WTC11 (cell line): ENCODE measurements around the gene ZNF678. TPM values are rescaled to one million over a fixed set of nuclear protein-coding genes. Genes with fewer than 3 reads are reported as not detected.

Source experiments
- ATAC-seq: fragments of 200-7000 bp; cut with Tn5 transposase; 2 replicates; pipeline ENCODE4 v1.10.0; 2021; ENCODE audit warnings: mild to moderate bottlenecking, moderate library complexity
- CTCF ChIA-PET: fragments of 300-600 bp; sonication (Branson Sonifier 250); formaldehyde crosslinking; loops from one replicate; lab custom pipeline; 2021; ENCODE audit warnings: antibody characterized with exemption; lab: Charles Lee
- POLR2A ChIA-PET: fragments of 350-600 bp; sonication (Branson Sonifier 250); formaldehyde crosslinking; loops from one replicate; lab custom pipeline; 2021; ENCODE audit warnings: antibody characterized with exemption; lab: Charles Lee
- DNase-seq: peaks from one replicate; pipeline ENCODE4 v3.0.0; 2021; ENCODE audit warnings: low spot score
- H3K27ac Mint-ChIP-seq: 2 replicates; pipeline ENCODE4 v1.8.0; 2021; ENCODE audit warnings: mixed read lengths
- H3K27me3 Mint-ChIP-seq: 2 replicates; pipeline ENCODE4 v1.8.0; 2021; ENCODE audit warnings: low read depth, mild to moderate bottlenecking, moderate library complexity, mixed read lengths
- H3K36me3 Mint-ChIP-seq: 2 replicates; pipeline ENCODE4 v1.8.0; 2021; ENCODE audit warnings: mixed read lengths
- H3K4me1 Mint-ChIP-seq: 2 replicates; pipeline ENCODE4 v1.8.0; 2022; ENCODE audit warnings: mixed read lengths
- H3K4me3 Mint-ChIP-seq: 2 replicates; pipeline ENCODE4 v1.8.0; 2021; ENCODE audit warnings: mild to moderate bottlenecking, moderate library complexity, mixed read lengths
- H3K9me3 Mint-ChIP-seq: 2 replicates; pipeline ENCODE4 v1.8.0; 2021; ENCODE audit warnings: mixed read lengths
- GABPB1 ChIP-seq: sonication (generic); formaldehyde crosslinking; IDR thresholded peaks from 2 replicates; pipeline ENCODE4 v1.8.1; 2023; ENCODE audit warnings: mild to moderate bottlenecking, missing genetic modification reagents
- JAZF1 ChIP-seq: fragments of 250-450 bp; sonication (Bioruptor Pico); IDR thresholded peaks from 2 replicates; pipeline ENCODE4 v1.9.0; 2021; ENCODE audit warnings: moderate library complexity, mild to moderate bottlenecking, inconsistent platforms
- TEAD1 ChIP-seq: sonication (generic); formaldehyde crosslinking; IDR thresholded peaks from 2 replicates; pipeline ENCODE4 v1.8.0; 2022; ENCODE audit warnings: mild to moderate bottlenecking, missing genetic modification reagents
- TP53 ChIP-seq: sonication (generic); formaldehyde crosslinking; IDR thresholded peaks from 2 replicates; pipeline ENCODE4 v1.8.1; 2023; ENCODE audit warnings: mild to moderate bottlenecking, missing genetic modification reagents
- ZNF121 ChIP-seq: sonication (generic); formaldehyde crosslinking; IDR thresholded peaks from 2 replicates; pipeline ENCODE4 v1.8.0; 2023; ENCODE audit warnings: missing genetic modification reagents
- ZNF671 ChIP-seq: fragments of 250-450 bp; sonication (Bioruptor Pico); IDR thresholded peaks from 2 replicates; pipeline ENCODE4 v1.8.0; 2021; ENCODE audit warnings: mild to moderate bottlenecking
- total RNA-seq: library from RNA; stranded (reverse); gene quantifications from 3 replicates; pipeline ENCODE4 v1.2.3, GENCODE V29; 2021
- TF ChIP-seq, protein P1 (sequence below): sonication (generic); formaldehyde crosslinking; conservative IDR thresholded peaks from 2 replicates; pipeline ENCODE4 v1.8.1; 2022; ENCODE audit warnings: mild to moderate bottlenecking, missing genetic modification reagents
- TF ChIP-seq, protein P2 (sequence below): sonication (generic); formaldehyde crosslinking; IDR thresholded peaks from 2 replicates; pipeline ENCODE4 v1.8.1; 2022; ENCODE audit warnings: mild to moderate bottlenecking, moderate library complexity, missing genetic modification reagents
- TF ChIP-seq, protein P3 (sequence below): fragments of 250-450 bp; sonication (Bioruptor Pico); IDR thresholded peaks from 2 replicates; pipeline ENCODE4 v2.1.2; 2022; ENCODE audit warnings: mild to moderate bottlenecking, moderate library complexity
- TF ChIP-seq, protein P4 (sequence below): sonication (generic); formaldehyde crosslinking; IDR thresholded peaks from 2 replicates; pipeline ENCODE4 v1.8.0; 2022; ENCODE audit warnings: mild to moderate bottlenecking, missing genetic modification reagents
- TF ChIP-seq, protein P5 (sequence below): sonication (generic); formaldehyde crosslinking; IDR thresholded peaks from 2 replicates; pipeline ENCODE4 v1.8.1; 2022; ENCODE audit warnings: low read depth, missing genetic modification reagents, borderline replicate concordance
- TF ChIP-seq, protein P6 (sequence below): fragments of 250-450 bp; sonication (Bioruptor Pico); IDR thresholded peaks from 2 replicates; pipeline ENCODE4 v1.8.0; 2021; ENCODE audit warnings: mild to moderate bottlenecking
- TF ChIP-seq, protein P7 (sequence below): sonication (generic); formaldehyde crosslinking; conservative IDR thresholded peaks from 2 replicates; pipeline ENCODE4 v1.8.1; 2023; ENCODE audit warnings: mild to moderate bottlenecking, low read depth, missing genetic modification reagents, moderate library complexity
- TF ChIP-seq, protein P8 (sequence below): sonication (generic); formaldehyde crosslinking; IDR thresholded peaks from 2 replicates; pipeline ENCODE4 v1.8.0; 2023; ENCODE audit warnings: mild to moderate bottlenecking, missing genetic modification reagents
- TF ChIP-seq, protein P9 (sequence below): fragments of 250-450 bp; sonication (Bioruptor Pico); IDR thresholded peaks from 2 replicates; pipeline ENCODE4 v1.9.0; 2021; ENCODE audit warnings: mild to moderate bottlenecking

ZNF678 gene
- total RNA-seq, 1 experiment from 2014 or later, result 28.9 TPM

DNA sequence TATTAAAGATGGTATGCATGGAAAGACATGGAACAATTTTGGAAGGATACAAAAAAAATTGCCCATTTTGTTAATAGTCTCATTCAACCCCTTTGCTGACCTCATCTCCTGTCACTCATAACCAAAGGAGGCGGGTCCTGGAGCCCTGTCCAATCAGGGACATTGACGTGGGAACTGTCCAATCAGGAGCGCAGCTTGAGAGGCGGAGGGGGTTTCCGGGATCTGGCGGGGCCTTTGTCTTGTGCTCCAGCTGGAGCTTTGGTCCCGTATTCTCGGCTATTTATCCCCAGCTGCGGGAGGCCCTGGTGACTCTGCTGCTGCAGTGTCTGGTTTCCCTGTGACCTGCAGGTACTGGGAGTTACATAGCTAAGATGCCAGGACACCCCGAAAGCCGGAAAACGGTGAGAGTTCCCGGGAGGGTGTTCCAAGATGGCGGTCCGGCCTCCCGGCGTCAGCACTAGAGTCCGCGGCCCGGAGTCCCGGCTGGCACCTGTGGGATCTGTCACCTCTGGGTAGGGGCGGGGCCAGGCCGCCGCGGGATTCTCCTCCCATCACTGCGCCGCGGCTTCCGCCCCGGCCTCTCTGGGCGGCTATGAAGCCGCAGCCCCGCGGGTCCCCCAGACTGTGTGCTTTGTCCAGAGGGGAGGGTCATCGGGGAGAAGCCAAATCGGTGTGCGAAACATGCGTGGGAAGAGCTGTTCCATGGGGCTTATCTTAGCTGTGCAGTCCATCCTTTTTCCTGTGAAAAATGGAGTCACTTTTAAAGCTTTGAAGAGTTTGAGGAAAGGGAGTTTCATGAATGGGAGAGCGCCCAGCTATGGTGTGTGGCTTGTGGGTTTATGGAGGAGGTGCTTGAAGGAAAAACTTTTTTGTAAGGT, at the start of gene ZNF678 (continued):
- TF ChIP-seq, protein P1, sequence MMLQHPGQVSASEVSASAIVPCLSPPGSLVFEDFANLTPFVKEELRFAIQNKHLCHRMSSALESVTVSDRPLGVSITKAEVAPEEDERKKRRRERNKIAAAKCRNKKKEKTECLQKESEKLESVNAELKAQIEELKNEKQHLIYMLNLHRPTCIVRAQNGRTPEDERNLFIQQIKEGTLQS (CRISPR knock-in tag), result no peak
- TF ChIP-seq, protein P2, sequence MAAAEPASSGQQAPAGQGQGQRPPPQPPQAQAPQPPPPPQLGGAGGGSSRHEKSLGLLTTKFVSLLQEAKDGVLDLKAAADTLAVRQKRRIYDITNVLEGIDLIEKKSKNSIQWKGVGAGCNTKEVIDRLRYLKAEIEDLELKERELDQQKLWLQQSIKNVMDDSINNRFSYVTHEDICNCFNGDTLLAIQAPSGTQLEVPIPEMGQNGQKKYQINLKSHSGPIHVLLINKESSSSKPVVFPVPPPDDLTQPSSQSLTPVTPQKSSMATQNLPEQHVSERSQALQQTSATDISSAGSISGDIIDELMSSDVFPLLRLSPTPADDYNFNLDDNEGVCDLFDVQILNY (CRISPR knock-in tag), result no peak; the same call in 1 of the 2 replicates
- TF ChIP-seq ZNF671 (CRISPR knock-in tag) (no peak), TEAD1 (CRISPR knock-in tag) (0 out of 2 replicates have a peak, but pooled peaks have one; percentile 46), ZNF121 (CRISPR knock-in tag) (no peak), GABPB1 (peak; percentile 38; the same call in 1 of the 2 replicates)
- TF ChIP-seq, protein P3, sequence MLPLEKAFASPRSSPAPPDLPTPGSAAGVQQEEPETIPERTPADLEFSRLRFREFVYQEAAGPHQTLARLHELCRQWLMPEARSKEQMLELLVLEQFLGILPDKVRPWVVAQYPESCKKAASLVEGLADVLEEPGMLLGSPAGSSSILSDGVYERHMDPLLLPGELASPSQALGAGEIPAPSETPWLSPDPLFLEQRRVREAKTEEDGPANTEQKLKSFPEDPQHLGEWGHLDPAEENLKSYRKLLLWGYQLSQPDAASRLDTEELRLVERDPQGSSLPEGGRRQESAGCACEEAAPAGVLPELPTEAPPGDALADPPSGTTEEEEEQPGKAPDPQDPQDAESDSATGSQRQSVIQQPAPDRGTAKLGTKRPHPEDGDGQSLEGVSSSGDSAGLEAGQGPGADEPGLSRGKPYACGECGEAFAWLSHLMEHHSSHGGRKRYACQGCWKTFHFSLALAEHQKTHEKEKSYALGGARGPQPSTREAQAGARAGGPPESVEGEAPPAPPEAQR (CRISPR knock-in tag), result no peak
- TF ChIP-seq, protein P4, sequence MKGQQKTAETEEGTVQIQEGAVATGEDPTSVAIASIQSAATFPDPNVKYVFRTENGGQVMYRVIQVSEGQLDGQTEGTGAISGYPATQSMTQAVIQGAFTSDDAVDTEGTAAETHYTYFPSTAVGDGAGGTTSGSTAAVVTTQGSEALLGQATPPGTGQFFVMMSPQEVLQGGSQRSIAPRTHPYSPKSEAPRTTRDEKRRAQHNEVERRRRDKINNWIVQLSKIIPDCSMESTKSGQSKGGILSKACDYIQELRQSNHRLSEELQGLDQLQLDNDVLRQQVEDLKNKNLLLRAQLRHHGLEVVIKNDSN, result no peak
- TF ChIP-seq, protein P5, sequence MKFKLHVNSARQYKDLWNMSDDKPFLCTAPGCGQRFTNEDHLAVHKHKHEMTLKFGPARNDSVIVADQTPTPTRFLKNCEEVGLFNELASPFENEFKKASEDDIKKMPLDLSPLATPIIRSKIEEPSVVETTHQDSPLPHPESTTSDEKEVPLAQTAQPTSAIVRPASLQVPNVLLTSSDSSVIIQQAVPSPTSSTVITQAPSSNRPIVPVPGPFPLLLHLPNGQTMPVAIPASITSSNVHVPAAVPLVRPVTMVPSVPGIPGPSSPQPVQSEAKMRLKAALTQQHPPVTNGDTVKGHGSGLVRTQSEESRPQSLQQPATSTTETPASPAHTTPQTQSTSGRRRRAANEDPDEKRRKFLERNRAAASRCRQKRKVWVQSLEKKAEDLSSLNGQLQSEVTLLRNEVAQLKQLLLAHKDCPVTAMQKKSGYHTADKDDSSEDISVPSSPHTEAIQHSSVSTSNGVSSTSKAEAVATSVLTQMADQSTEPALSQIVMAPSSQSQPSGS (CRISPR knock-in tag), result no peak
- TF ChIP-seq, protein P6, sequence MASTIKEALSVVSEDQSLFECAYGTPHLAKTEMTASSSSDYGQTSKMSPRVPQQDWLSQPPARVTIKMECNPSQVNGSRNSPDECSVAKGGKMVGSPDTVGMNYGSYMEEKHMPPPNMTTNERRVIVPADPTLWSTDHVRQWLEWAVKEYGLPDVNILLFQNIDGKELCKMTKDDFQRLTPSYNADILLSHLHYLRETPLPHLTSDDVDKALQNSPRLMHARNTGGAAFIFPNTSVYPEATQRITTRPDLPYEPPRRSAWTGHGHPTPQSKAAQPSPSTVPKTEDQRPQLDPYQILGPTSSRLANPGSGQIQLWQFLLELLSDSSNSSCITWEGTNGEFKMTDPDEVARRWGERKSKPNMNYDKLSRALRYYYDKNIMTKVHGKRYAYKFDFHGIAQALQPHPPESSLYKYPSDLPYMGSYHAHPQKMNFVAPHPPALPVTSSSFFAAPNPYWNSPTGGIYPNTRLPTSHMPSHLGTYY (CRISPR knock-in tag), result peak; percentile 76; the same call in 1 of the 2 replicates
- TF ChIP-seq, protein P7, sequence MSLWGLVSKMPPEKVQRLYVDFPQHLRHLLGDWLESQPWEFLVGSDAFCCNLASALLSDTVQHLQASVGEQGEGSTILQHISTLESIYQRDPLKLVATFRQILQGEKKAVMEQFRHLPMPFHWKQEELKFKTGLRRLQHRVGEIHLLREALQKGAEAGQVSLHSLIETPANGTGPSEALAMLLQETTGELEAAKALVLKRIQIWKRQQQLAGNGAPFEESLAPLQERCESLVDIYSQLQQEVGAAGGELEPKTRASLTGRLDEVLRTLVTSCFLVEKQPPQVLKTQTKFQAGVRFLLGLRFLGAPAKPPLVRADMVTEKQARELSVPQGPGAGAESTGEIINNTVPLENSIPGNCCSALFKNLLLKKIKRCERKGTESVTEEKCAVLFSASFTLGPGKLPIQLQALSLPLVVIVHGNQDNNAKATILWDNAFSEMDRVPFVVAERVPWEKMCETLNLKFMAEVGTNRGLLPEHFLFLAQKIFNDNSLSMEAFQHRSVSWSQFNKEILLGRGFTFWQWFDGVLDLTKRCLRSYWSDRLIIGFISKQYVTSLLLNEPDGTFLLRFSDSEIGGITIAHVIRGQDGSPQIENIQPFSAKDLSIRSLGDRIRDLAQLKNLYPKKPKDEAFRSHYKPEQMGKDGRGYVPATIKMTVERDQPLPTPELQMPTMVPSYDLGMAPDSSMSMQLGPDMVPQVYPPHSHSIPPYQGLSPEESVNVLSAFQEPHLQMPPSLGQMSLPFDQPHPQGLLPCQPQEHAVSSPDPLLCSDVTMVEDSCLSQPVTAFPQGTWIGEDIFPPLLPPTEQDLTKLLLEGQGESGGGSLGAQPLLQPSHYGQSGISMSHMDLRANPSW (CRISPR knock-in tag), result no peak

DNA sequence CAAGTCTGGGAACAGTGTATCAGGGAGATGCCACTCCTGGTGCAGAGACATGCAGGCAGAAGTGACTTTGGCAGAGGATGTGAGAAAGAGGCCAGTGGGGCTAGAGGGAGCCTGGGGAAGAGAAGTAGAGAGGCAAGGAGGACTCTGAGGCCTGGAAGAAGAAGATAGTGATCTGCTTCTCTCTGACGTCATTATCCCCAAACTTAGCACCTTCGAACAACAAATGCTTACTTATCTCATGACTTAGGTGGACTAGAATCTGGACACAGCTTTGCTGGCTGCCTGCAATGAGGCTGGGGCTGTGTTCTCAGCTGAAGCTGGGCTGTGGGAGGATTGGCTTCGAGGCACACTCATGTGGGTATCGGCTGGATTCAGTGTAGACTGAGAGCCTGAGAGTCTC, 44.5 kb upstream of the ZNF678 start:
- DNase-seq (no peak), ATAC-seq (no peak)
- H3K9me3 Mint-ChIP-seq, result no peaks in the 10 kb centered on the region
- no peak overlapping the region for H3K4me3 Mint-ChIP-seq
- no peaks in the 10 kb centered on the region for H3K27me3 Mint-ChIP-seq
- no peak overlapping the region for H3K27ac Mint-ChIP-seq
- no peaks in the 10 kb centered on the region for H3K36me3 Mint-ChIP-seq
- peaks cover 5% of the 10 kb centered on the region for H3K4me1 Mint-ChIP-seq
- CTCF ChIA-PET, result interaction anchor here (1.3 kb wide), 1 partner anchor 24 kb away, joined by 5 read pairs; no protein-coding TSS in a partner anchor
- POLR2A ChIA-PET, result no interaction called here
- no peak for TF ChIP-seq JAZF1 (CRISPR knock-in tag)
- TF ChIP-seq, protein P7 (CRISPR knock-in tag), result no peak
- TF ChIP-seq, protein P8, sequence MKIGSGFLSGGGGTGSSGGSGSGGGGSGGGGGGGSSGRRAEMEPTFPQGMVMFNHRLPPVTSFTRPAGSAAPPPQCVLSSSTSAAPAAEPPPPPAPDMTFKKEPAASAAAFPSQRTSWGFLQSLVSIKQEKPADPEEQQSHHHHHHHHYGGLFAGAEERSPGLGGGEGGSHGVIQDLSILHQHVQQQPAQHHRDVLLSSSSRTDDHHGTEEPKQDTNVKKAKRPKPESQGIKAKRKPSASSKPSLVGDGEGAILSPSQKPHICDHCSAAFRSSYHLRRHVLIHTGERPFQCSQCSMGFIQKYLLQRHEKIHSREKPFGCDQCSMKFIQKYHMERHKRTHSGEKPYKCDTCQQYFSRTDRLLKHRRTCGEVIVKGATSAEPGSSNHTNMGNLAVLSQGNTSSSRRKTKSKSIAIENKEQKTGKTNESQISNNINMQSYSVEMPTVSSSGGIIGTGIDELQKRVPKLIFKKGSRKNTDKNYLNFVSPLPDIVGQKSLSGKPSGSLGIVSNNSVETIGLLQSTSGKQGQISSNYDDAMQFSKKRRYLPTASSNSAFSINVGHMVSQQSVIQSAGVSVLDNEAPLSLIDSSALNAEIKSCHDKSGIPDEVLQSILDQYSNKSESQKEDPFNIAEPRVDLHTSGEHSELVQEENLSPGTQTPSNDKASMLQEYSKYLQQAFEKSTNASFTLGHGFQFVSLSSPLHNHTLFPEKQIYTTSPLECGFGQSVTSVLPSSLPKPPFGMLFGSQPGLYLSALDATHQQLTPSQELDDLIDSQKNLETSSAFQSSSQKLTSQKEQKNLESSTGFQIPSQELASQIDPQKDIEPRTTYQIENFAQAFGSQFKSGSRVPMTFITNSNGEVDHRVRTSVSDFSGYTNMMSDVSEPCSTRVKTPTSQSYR (CRISPR knock-in tag), result no peak
- TF ChIP-seq, protein P9, sequence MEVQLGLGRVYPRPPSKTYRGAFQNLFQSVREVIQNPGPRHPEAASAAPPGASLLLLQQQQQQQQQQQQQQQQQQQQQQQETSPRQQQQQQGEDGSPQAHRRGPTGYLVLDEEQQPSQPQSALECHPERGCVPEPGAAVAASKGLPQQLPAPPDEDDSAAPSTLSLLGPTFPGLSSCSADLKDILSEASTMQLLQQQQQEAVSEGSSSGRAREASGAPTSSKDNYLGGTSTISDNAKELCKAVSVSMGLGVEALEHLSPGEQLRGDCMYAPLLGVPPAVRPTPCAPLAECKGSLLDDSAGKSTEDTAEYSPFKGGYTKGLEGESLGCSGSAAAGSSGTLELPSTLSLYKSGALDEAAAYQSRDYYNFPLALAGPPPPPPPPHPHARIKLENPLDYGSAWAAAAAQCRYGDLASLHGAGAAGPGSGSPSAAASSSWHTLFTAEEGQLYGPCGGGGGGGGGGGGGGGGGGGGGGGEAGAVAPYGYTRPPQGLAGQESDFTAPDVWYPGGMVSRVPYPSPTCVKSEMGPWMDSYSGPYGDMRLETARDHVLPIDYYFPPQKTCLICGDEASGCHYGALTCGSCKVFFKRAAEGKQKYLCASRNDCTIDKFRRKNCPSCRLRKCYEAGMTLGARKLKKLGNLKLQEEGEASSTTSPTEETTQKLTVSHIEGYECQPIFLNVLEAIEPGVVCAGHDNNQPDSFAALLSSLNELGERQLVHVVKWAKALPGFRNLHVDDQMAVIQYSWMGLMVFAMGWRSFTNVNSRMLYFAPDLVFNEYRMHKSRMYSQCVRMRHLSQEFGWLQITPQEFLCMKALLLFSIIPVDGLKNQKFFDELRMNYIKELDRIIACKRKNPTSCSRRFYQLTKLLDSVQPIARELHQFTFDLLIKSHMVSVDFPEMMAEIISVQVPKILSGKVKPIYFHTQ (CRISPR knock-in tag), result no peak
- no peak for TF ChIP-seq TP53 (CRISPR knock-in tag)
